Astrocyte of the cerebellum (primary cell): ENCODE results near the gene WFDC1.
"Not testable (repeated sequence)": the region's sequence is repeated elsewhere in the genome, so short reads cannot be mapped to it uniquely, and the experiment has no call there.

Source experiments
- DNase-seq: peaks from one replicate; pipeline ENCODE4 v3.0.0-alpha.2; 2011; ENCODE audit warnings: low read depth
- H3K4me3 ChIP-seq: 2 replicates; pipeline ENCODE4 v1.5.1; 2011; ENCODE audit warnings: mild to moderate bottlenecking, low read depth, low read length, moderate library complexity
- CTCF ChIP-seq: IDR thresholded peaks from 2 replicates; pipeline ENCODE4 v1.5.1; 2012; ENCODE audit warnings: low read length, low read depth, moderate library complexity, mild to moderate bottlenecking; ENCODE audit errors: missing control alignments
- in situ Hi-C: cut with HindIII; loops from 2 replicates; pipeline ENCODE4 v1.10.0; 2017; ENCODE audit warnings: low sequenced_read_pairs

The WFDC1 gene

GRCh38 chr16:84341528-84342295 lies 47.0 kb downstream of the WFDC1 start:
- no peak overlapping the region for H3K4me3 ChIP-seq
- TF ChIP-seq CTCF: no peak
- in situ Hi-C loops: no loop called here
- no peak for DNase-seq

DNA sequence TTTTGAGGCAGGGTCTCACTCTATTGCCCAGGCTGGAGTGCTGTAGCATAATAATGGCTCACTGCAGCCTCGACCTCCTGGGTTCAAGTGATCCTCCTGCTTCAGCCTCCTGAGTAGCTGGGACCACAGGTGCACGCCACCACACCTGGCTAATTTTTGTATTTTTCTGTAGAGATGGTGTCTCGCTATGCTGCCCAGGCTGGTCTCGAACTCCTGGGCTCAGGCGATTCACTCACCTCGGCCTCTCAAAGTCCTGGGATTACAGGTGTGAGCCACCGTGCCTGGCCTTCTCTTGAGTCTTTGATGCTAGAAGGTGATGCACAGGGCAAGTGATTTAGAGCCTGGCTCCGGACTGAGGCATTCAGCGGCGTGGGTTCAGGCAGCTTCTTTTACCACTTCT lies 49.1 kb downstream of the WFDC1 start:
- H3K4me3 ChIP-seq, in situ Hi-C loops, DNase-seq: not testable (repeated sequence)

GRCh38 chr16:84344781-84345180 lies 50.1 kb downstream of the WFDC1 start:
- in situ Hi-C loops: no loop called here
- DNase-seq: no peak
- no peak overlapping the region for H3K4me3 ChIP-seq
- TF ChIP-seq CTCF: no peak

DNA sequence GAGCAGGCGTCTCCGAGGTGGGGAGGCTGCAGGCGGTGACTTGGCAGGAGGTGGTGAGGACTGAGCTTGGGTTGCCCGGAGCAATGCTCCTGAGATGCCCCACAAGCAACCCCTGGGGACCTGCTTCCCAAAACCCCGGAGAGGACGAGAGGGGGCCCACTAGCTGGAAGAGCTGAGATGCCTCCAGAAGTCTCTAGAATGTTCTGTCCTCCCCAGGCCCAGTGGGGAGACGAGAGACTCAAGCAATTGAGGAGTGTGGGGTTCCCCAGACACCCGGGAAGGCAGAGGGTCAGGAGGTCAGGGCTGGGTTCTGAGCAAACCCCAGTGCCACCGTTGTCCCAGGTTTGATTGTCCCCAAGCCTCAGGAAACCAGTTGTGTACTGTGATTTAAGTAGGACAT lies 52.5 kb downstream of the WFDC1 start:
- no peak overlapping the region for H3K4me3 ChIP-seq
- DNase-seq: no peak
- in situ Hi-C loops: no loop called here
- no peak for TF ChIP-seq CTCF

- no peak overlapping the region for H3K4me3 ChIP-seq
- TF ChIP-seq CTCF: no peak
- DNase-seq: no peak
- in situ Hi-C loops: no loop called here
Observed at GRCh38 chr16:84348386-84348888, 53.8 kb downstream of the WFDC1 start.

DNA sequence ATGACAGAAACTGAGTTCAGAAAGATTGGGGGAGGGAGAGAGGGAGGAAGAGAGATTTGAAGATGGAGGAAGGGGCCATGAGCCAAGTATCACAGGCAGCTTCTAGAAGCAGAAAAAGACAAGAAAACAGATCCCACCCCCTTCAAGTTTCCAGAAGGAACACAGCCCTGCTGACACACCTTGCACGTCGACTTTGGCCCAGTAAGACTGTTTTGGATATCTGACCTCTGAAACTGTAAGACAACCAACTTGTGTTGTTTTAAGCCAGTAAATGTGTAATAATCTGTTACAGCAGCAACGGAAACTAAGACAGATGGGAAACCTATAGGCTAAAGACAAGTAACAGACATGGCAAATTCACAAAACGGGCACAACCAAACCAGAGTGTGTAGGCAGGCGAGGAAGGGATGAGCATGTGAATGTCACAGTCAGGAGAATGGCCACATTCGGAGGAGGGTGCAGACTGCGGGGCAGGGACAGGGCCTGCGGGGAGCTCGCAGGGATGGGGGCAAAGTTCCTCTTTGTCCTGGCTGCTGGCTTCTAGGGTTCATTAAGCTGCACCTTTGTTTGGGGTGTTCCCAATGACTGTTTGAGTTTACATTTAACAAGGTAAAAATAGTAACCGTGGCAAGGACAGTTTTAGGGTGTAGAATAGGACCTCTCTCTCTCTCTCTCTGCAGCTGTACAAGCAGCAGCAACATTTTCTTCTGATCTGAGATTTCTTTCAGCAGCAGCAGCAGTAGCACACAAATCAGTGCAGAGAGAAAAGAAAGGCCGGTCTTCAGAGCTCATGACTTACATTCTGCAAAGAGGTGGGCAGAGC lies 55.4 kb downstream of the WFDC1 start:
- DNase-seq: no peak
- in situ Hi-C loops: no loop called here
- no peak for TF ChIP-seq CTCF
- H3K4me3 ChIP-seq: no peak overlapping the region
